SK-N-SH treated with all-trans-retinoic acid at 6 μM for 48 hours (cell line): Measurements from ENCODE around the gene MATR3.
"Not testable (repeated sequence)": the region's sequence is repeated elsewhere in the genome, so short reads cannot be mapped to it uniquely, and the experiment has no call there.

ENCODE experiments used
- ATAC-seq: fragments of 200-7000 bp; cut with Tn5 transposase; 3 replicates; pipeline ENCODE4 v1.9.1; 2020; ENCODE audit warnings: mild to moderate bottlenecking, moderate library complexity
- ARNTL ChIP-seq: fragments of 450-650 bp; formaldehyde crosslinking; IDR thresholded peaks from 2 replicates; pipeline ENCODE4 v1.5.0; 2020; ENCODE audit warnings: low read depth, mild to moderate bottlenecking, moderate library complexity, borderline replicate concordance
- BACH2 ChIP-seq: fragments of 250-450 bp; sonication (Bioruptor Pico); IDR thresholded peaks from 2 replicates; pipeline ENCODE4 v1.9.0; 2021; ENCODE audit warnings: mild to moderate bottlenecking, borderline replicate concordance
- CREB5 ChIP-seq: fragments of 250-450 bp; sonication (Bioruptor Pico); IDR thresholded peaks from 2 replicates; pipeline ENCODE4 v1.5.1; 2020; ENCODE audit warnings: low read depth, mild to moderate bottlenecking, moderate library complexity
- CSDC2 ChIP-seq: fragments of 250-450 bp; sonication (Bioruptor Pico); IDR thresholded peaks from 2 replicates; pipeline ENCODE4 v1.5.0; 2020; ENCODE audit warnings: mild to moderate bottlenecking, moderate library complexity
- CSRNP3 ChIP-seq: fragments of 250-450 bp; sonication (Bioruptor Pico); IDR thresholded peaks from 2 replicates; pipeline ENCODE4 v1.5.1; 2021; ENCODE audit warnings: mild to moderate bottlenecking, moderate library complexity
- ESRRG ChIP-seq: fragments of 250-450 bp; sonication (Bioruptor Pico); IDR thresholded peaks from 2 replicates; pipeline ENCODE4 v1.6.1; 2021; ENCODE audit warnings: mild to moderate bottlenecking
- GLIS3 ChIP-seq: fragments of 250-450 bp; sonication (Bioruptor Pico); IDR thresholded peaks from 2 replicates; pipeline ENCODE4 v1.5.0; 2020; ENCODE audit warnings: mild to moderate bottlenecking, moderate library complexity
- ISL1 ChIP-seq: fragments of 250-450 bp; sonication (Bioruptor Pico); IDR thresholded peaks from 2 replicates; pipeline ENCODE4 v2.1.2; 2022; ENCODE audit warnings: mild to moderate bottlenecking, moderate library complexity
- OSR1 ChIP-seq: fragments of 250-450 bp; sonication (Bioruptor Pico); IDR thresholded peaks from 2 replicates; pipeline ENCODE4 v1.8.0; 2022; ENCODE audit warnings: moderate library complexity, mild to moderate bottlenecking, inconsistent platforms
- POU6F1 ChIP-seq: fragments of 250-450 bp; sonication (Bioruptor Pico); IDR thresholded peaks from 2 replicates; pipeline ENCODE4 v1.8.0; 2021; ENCODE audit warnings: low read depth, mild to moderate bottlenecking, moderate library complexity, borderline replicate concordance
- PPARA ChIP-seq: fragments of 250-450 bp; sonication (Bioruptor Pico); IDR thresholded peaks from 2 replicates; pipeline ENCODE4 v1.5.0; 2020; ENCODE audit warnings: mild to moderate bottlenecking, borderline replicate concordance
- RARB ChIP-seq: fragments of 250-450 bp; sonication (Bioruptor Pico); IDR thresholded peaks from 2 replicates; pipeline ENCODE4 v1.8.0; 2021; ENCODE audit warnings: mild to moderate bottlenecking, moderate library complexity
- SNAI2 ChIP-seq: fragments of 250-450 bp; sonication (Bioruptor Pico); IDR thresholded peaks from 2 replicates; pipeline ENCODE4 v1.5.0; 2020; ENCODE audit warnings: mild to moderate bottlenecking, moderate library complexity
- TCF4 ChIP-seq: fragments of 250-450 bp; sonication (Bioruptor Pico); IDR thresholded peaks from 2 replicates; pipeline ENCODE4 v1.8.0; 2021; ENCODE audit warnings: mild to moderate bottlenecking, moderate library complexity, borderline replicate concordance
- TOX ChIP-seq: fragments of 250-450 bp; sonication (Bioruptor Pico); IDR thresholded peaks from 2 replicates; pipeline ENCODE4 v1.8.0; 2021; ENCODE audit warnings: mild to moderate bottlenecking, moderate library complexity, borderline replicate concordance
- TSHZ2 ChIP-seq: fragments of 250-450 bp; sonication (Bioruptor Pico); IDR thresholded peaks from 2 replicates; pipeline ENCODE4 v1.5.0; 2020; ENCODE audit warnings: mild to moderate bottlenecking, moderate library complexity
- ZFP3 ChIP-seq: fragments of 250-450 bp; sonication (Bioruptor Pico); IDR thresholded peaks from 2 replicates; pipeline ENCODE4 v1.5.0; 2020; ENCODE audit warnings: mild to moderate bottlenecking, moderate library complexity
- ZFP30 ChIP-seq: fragments of 450-650 bp; formaldehyde crosslinking; IDR thresholded peaks from 2 replicates; pipeline ENCODE4 v1.5.0; 2022; ENCODE audit warnings: mild to moderate bottlenecking, moderate library complexity
- ZNF565 ChIP-seq: fragments of 450-650 bp; formaldehyde crosslinking; conservative IDR thresholded peaks from 2 replicates; pipeline ENCODE4 v1.5.0; 2020; ENCODE audit warnings: low read depth, mild to moderate bottlenecking, moderate library complexity
- ZNF70 ChIP-seq: fragments of 450-650 bp; formaldehyde crosslinking; IDR thresholded peaks from 2 replicates; pipeline ENCODE4 v1.5.0; 2020; ENCODE audit warnings: mild to moderate bottlenecking, moderate library complexity
- ZNF8 ChIP-seq: fragments of 450-650 bp; formaldehyde crosslinking; IDR thresholded peaks from 2 replicates; pipeline ENCODE4 v1.5.0; 2020; ENCODE audit warnings: mild to moderate bottlenecking, moderate library complexity

The MATR3 gene

GRCh38 chr5:139266236-139266635, 27.3 kb upstream of the MATR3 start:
- TF ChIP-seq TCF4: no peak
- no peak for TF ChIP-seq TSHZ2 (CRISPR knock-in tag)
- TF ChIP-seq ZNF565 (CRISPR knock-in tag): no peak
- TF ChIP-seq RARB (CRISPR knock-in tag): no peak
- no peak for TF ChIP-seq ISL1
- TF ChIP-seq ARNTL (CRISPR knock-in tag): no peak
- ATAC-seq: no peak

- no peak for ATAC-seq
- TF ChIP-seq CSRNP3 (no peak), ESRRG (CRISPR knock-in tag) (no peak), ZNF70 (CRISPR knock-in tag) (no peak), ZFP3 (no peak), CSDC2 (no peak), SNAI2 (CRISPR knock-in tag) (no peak), ZNF8 (no peak), BACH2 (no peak), ARNTL (CRISPR knock-in tag) (no peak), TOX (CRISPR knock-in tag) (no peak), CREB5 (CRISPR knock-in tag) (no peak), OSR1 (CRISPR knock-in tag) (no peak), TSHZ2 (CRISPR knock-in tag) (no peak), ZFP30 (no peak), GLIS3 (CRISPR knock-in tag) (no peak), PPARA (no peak), POU6F1 (CRISPR knock-in tag) (no peak)
Measured at GRCh38 chr5:139267481-139267880, 26.1 kb upstream of the MATR3 start.

GRCh38 chr5:139268364-139269202, 25.0 kb upstream of the MATR3 start:
- ATAC-seq: no peak
- TF ChIP-seq ZNF70 (CRISPR knock-in tag) (no peak), ISL1 (no peak), TCF4 (no peak)

- ATAC-seq: not testable (repeated sequence)
Measured at GRCh38 chr5:139270718-139271117, 22.8 kb upstream of the MATR3 start.
